CD4-positive, alpha-beta T cell treated with Interleukin-4 for 1 hour (primary cell): ENCODE data around the gene RBCK1.
"Not testable (repeated sequence)": the region's sequence is repeated elsewhere in the genome, so short reads cannot be mapped to it uniquely, and the experiment has no call there.

Source experiments
- DNase-seq, 2 donors: peaks; one replicate each; pipeline ENCODE4 v3.0.0-alpha.2; 2020 to 2022

The RBCK1 gene

DNA sequence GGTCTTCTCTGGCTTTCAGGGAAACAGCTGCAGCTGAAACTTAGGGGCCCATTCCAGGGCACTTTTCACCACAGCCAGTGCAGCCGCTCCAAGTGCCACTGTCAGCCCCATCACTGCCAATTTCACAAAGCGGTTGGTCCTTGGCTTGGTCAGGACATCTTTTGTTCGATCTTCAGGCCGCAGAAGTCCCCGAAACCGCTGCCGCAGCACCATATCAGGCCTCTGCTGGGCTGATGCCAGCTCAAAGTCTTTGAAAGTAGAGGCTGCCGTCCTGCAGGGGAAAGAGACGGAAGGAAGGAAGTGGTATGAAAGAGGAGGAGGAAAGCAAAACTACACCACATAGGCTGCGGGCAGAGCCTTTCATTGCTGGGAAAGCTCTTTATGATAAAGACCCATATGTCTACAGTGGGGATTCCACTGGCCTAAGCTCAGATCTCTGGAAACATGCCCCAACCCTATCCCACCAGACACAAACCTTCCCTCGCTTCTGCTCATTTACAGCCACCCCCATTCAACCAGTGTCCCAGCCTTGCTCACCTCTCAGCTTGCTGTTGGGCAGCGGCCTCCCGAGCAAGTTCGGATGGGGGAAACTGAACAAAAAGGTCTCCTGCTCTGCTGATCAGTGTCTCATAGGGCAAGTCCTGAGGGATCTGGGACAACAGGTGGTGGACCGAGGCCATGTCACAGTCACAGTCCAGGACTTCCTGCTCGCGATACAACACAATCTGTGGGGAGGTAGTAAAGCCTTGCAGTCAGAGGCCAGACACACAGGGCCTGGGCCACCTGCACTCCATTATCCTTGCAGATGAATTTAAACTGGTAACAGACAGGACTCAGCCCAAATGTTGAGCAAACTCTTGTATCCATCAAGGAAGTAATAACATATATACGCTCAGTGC, 30.7 kb downstream of the RBCK1 start:
- peak; percentile 56 to 73 for DNase-seq

GRCh38 chr20:440148-440547, 32.0 kb downstream of the RBCK1 start:
- no peak for DNase-seq

DNA sequence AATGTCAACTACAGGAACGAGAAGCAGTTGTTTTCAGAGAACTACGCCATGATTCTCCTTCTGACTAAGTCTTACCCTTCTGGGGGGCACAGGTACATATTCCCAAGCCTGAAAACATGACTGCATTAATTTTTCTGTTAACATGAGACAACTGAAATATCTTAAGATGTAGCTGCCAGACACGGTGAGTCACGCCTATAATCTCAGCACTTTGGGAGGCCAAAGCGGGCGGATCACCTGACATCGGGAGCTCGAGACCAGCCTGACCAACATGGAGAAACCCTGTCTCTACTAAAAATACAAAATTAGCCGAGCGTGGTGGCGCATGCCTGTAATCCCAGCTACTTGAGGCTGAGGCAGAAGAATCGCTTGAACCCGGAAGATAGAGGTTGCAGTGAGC, 32.5 kb downstream of the RBCK1 start:
- no peak for DNase-seq

DNA sequence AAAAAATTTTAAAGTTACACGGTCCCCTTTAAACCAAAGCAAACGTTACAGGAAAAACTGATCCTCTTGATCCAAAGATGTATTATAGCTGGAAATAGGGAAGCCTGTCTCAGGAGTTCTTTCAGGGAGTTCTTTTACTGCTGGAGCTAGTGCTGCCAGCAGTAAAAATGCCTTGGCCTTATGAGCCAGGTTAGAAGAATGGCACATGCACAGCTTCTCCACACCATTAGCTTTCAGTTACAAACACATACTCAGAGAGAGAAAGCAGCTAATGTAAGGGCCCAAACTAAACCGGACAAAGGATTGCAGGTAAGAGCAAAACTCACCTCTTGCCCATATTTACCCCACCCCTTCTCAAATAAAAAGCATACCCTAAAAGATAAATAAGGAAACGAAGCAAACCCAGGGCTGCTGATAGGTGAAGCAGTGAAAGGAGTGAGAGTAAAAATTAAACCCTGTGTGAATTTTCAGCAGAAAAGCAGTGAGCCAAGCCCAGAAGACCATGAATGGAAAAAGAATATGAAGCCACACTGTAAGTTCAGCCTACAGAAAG, 35.2 kb downstream of the RBCK1 start:
- DNase-seq = no peak

DNA sequence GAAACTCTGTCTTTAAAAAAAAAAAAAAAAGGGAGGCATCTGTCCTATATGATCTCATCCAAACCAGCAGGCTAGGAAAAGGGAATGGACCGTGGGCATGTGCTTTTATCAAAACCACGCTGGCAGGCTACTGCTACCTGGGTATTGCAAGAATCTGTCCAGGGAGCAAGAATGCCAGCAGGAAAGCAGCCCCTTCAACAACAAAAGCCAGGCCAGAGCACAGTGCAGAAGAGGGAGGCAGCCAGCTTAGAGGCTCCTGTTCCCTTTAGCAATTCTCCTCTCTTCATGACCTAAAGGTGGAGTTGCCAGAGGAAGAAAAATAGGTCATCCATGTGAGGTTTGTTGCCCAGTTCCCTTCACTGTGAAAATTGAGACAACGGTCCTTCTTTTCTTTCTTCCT, 36.0 kb downstream of the RBCK1 start:
- DNase-seq = no peak

DNA sequence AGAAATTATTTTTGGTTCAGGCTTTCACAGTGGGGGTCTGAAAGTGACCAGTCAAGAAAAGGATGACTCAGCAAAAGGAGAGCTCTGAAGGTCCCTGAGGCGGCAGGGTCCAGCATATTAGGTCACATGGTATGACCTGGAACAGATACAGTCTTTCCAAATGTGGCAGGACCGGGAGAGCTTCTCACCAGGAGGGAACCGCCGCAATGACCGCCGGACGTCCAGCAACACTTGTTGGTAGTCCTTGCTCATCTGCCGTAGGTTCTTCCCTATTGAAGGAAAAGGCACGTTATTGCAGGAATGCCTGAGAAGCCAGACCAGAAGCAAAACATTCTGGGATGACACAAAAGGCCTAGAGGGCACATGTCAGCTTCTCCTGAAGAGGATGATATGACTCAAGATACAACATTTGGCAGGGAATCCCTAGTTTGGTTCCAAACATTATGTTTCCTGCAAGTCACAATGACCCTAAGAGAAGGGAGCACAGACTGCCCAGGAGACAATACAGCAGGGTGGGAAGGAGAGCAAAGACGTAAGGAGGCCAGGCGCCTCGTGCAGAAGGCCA, 36.8 kb downstream of the RBCK1 start:
- no peak for DNase-seq

DNA sequence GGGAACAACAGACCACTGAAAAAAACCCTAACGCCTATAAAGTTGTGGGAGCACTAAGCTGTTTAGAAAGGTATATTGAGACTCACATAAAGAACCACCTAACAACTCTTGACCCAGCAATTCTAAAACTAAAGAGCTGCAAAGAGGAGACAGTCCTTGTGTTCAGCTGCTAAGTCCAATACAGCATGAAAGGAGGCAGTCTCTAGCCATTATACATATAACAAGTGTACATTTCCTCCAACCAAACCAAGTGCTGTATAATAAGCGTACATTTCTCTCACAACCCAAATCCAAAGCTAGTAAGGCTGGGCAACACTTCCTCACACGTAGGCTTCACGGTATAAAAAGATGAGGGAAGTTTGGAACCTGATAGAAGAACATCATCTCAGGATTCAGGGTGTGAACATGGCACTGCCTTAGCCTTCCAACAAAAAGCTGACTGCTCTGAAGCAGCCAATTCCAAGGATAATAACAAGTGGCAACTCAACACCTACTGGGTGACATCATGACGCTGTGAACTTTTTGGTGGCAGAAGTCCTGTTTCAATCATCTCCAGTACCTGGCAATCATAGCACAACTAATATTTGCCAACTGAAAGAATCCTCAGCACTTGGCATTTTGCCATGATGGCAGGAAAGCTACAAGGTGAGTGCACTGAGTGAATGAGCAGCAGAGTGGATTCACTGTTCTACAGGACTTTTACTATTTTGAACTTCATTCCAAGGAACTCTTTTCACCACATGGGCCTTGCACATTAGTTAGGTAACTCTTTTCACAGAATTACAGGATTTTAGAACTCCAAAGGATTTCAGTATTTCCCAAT, 37.6 kb downstream of the RBCK1 start:
- DNase-seq = no peak

GRCh38 chr20:452021-452420, 43.9 kb downstream of the RBCK1 start:
- not testable (repeated sequence) for DNase-seq

GRCh38 chr20:454951-455350, 46.9 kb downstream of the RBCK1 start:
- no peak for DNase-seq

GRCh38 chr20:458776-459175, 50.7 kb downstream of the RBCK1 start:
- DNase-seq = no peak

- no peak for DNase-seq
Measured at GRCh38 chr20:460180-460579, 52.1 kb downstream of the RBCK1 start.

GRCh38 chr20:460707-461106, 52.6 kb downstream of the RBCK1 start:
- no peak for DNase-seq

DNA sequence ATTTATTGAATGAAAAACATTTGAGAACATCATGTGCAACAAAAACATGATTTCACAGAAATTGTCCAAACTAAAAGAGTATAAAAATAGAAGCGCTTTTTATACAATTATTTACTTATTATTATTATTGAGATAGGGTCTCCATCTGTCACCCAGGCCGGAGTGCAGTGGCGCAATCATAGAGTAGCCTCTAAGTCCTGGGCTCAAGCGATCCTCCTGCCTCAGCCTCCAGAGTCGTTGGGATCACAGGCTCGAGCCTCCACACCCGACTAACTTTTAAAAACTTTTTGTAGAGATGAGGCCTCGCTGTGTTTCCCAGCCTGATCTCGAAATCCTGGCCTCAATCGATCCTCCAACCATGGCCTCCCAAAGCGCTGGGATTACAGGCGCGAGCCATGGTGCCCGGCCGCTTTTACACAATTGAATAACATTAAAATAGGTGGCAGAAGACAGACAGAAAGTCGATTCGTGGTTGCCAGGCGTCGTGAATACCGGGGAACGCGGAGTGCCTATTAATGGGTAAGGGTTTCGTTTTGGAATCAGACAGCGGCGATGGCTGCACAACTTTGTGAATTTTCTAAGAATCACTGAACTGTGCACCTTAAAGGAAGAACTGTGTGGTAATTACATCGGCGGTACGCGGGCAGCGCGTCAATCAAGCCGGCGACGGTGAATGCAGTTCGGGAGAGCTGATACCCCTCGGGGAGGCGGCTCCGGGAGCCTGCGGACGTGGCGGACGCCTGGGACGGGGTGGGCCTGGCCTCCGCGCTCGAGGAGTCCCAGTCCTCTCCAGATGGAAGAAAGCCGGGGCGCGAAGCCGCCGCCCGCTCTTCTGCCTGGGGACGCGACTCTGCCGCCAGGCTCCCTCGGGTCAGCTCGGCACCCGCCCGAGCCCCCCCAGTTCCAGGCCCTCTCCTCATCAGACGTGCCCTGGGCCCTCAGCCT, 53.4 kb downstream of the RBCK1 start:
- DNase-seq = peak in 1 of 2 donors; percentile 48

- DNase-seq = peak; percentile 88 to 89
Measured at GRCh38 chr20:462199-462991, 54.3 kb downstream of the RBCK1 start, which contains the start of gene TBC1D20. TSS of gene TBC1D20 (minus strand) at chr20:462533. CDS start at chr20:462405, 128 bp downstream.

- DNase-seq = no peak
Measured at GRCh38 chr20:467755-468154, 59.7 kb downstream of the RBCK1 start.

DNA sequence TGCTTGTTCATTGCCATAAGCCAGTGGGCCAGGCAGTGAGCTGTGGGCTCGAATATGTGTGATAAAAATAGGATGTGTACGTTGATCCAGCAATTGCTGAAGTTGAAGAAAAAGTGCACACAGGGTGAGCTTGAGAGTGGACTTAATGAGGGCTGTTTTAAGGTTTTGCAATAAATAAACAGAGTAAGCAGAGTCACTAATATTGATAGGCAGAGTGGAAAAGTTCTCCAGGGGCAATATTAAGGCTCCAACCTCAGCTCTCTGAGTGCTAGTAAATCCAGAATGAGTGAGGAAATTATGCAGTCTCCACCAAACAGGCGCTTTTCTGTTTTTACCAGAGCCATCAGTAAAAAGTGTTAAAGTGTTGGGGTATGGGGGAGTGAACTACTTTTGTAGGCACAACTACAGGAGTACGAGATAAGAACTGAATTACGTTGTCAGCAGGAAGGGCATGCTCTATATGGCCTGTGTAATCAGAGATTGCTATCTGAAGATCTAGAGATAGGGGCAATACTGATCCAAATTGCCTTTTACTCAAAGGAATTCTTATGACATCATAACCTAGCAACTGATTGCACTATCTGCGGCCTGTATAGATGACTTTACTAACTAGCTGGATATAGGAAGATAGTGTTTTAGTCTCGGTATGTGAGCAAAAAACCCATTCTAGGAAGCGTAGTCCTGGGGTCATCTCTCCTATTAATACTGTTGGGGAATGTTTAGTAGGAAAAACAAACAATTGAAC, 61.8 kb downstream of the RBCK1 start:
- DNase-seq = no peak

DNA sequence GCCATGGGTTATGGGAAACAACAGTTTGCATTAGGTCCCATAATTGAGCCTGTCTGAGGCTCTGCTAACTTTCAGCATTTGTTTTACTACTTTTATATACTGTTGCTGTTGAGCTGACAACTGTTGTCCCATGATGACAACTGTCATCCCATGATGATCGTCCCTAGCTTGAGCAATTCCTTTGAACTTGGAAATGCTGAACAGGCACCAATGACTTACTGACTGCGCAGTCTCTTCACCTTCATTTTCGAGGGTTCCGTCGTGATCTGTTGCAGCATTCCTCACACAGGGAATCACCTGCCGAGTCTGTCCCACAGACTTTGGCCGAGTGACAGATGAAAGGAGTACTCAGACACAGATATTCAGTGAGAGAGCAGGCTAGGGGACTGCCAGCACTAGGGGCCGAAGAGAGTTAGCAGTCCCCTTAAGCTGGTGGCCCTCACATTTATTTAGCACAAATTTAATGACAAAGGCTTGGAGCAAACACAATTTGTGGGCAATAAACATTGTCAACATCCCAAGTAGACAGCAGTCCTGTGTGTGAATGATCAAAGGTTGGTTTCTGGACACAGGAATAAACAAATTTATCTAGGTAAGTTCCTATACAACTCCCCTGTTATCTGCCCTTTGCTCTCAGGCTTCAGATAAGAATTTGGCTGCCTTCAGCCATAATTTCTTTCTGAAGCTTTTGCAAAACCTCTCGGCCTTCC, 64.2 kb downstream of the RBCK1 start:
- DNase-seq = no peak

GRCh38 chr20:472889-473292, 64.8 kb downstream of the RBCK1 start:
- DNase-seq = no peak

DNA sequence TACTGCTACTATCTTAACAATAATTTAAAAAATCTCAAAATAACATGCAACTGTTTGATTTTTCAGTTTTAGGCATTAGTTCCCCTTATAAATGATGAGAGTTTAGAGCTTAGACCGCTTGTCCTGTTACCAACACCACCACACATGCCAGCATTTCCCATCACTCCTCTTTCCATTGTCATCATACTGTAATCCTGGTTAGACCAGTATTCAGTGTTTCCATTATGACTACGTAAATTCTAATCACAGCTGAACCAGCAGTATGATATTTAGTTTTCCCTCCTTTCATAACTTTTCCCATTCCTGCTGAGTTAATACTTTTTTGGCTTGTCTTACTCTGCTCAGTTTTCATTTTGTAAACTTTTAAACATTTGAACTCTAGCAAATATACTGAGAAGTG, 66.5 kb downstream of the RBCK1 start:
- DNase-seq = no peak
